Breast epithelium (tissue), 3 donors: ENCODE data around the gene RASAL3.
"Not testable (repeated sequence)": the region's sequence is repeated elsewhere in the genome, so short reads cannot be mapped to it uniquely, and the experiment has no call there.

Source experiments
- POLR2AphosphoS5 ChIP-seq, 3 donors: sonication (generic); formaldehyde crosslinking; IDR thresholded peaks; one replicate each; pipeline ENCODE4 v1.6.1; 2017; ENCODE audit warnings: antibody characterized with exemption in 3 of 3
- TF ChIP-seq, protein P1 (sequence below), 3 donors: fragments of 450-650 bp; IDR thresholded peaks; one replicate each; pipeline ENCODE4 v1.5.1; 2016 to 2017; ENCODE audit warnings: antibody characterized with exemption in 3 of 3, mild to moderate bottlenecking in 3 of 3, moderate library complexity in 3 of 3

DNA sequence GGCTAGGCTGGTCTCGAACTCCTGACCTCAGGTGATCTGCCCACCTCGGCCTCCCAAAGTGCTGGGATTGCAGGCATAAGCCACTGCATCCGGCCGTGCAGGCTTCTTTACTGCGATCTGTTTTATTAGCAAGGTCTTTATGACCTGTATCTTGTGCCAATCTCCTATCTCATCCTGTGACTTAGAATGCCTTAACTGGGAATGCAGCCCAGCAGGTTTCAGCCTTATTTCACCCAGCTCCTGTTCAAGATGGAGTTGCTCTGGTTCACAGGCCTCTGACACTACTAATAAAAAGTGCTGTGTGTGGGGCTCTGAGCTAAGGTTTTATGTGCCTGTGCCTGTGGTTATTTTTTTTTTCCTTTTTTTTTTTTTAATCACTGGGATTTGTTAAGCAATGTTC, 21.4 kb upstream of the RASAL3 start:
- not testable (repeated sequence) for TF ChIP-seq POLR2AphosphoS5 (IDR thresholded peaks at IDR 0.05)
- TF ChIP-seq, protein P1, sequence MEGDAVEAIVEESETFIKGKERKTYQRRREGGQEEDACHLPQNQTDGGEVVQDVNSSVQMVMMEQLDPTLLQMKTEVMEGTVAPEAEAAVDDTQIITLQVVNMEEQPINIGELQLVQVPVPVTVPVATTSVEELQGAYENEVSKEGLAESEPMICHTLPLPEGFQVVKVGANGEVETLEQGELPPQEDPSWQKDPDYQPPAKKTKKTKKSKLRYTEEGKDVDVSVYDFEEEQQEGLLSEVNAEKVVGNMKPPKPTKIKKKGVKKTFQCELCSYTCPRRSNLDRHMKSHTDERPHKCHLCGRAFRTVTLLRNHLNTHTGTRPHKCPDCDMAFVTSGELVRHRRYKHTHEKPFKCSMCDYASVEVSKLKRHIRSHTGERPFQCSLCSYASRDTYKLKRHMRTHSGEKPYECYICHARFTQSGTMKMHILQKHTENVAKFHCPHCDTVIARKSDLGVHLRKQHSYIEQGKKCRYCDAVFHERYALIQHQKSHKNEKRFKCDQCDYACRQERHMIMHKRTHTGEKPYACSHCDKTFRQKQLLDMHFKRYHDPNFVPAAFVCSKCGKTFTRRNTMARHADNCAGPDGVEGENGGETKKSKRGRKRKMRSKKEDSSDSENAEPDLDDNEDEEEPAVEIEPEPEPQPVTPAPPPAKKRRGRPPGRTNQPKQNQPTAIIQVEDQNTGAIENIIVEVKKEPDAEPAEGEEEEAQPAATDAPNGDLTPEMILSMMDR (IDR thresholded peaks at IDR 0.05): not testable (repeated sequence)
